Glomerular visceral epithelial cell (primary cell): Measurements from ENCODE around the gene PDAP1.
"Not testable (repeated sequence)": the region's sequence is repeated elsewhere in the genome, so short reads cannot be mapped to it uniquely, and the experiment has no call there.

Source experiments
- DNase-seq: peaks from one replicate; pipeline ENCODE4 v3.0.0-alpha.2; 2016; ENCODE audit errors: extremely low spot score

Gene PDAP1

GRCh38 chr7:99379043-99379577, 29.3 kb downstream of the PDAP1 start:
- DNase-seq, result peak; percentile 75

- DNase-seq, result peak; percentile 79
These were observed 33.2 kb downstream of the PDAP1 start for GRCh38 chr7:99375070-99375807.

GRCh38 chr7:99374111-99375064, 34.0 kb downstream of the PDAP1 start, which contains the start of gene ARPC1B:
Gene ARPC1B (plus strand): TSS chr7:99374730. CDS start chr7:99385715, 10,985 bp downstream.
- DNase-seq, result peak; percentile 84

GRCh38 chr7:99373091-99374066, 35.0 kb downstream of the PDAP1 start:
- DNase-seq, result no peak

- peak; percentile 83 for DNase-seq
These were observed 35.9 kb downstream of the PDAP1 start for GRCh38 chr7:99372275-99373090.

- DNase-seq, result peak; percentile 53
These were observed 36.9 kb downstream of the PDAP1 start for GRCh38 chr7:99371376-99371920.

- no peak for DNase-seq
These were observed 38.5 kb downstream of the PDAP1 start for GRCh38 chr7:99369767-99370391.

- DNase-seq, result no peak
These were observed 39.5 kb downstream of the PDAP1 start for GRCh38 chr7:99368750-99369389.

- DNase-seq, result no peak
These were observed 41.8 kb downstream of the PDAP1 start for GRCh38 chr7:99366646-99367045.

- DNase-seq, result peak; percentile 40
These were observed 42.9 kb downstream of the PDAP1 start for GRCh38 chr7:99365318-99366141.

- DNase-seq, result no peak
These were observed 45.1 kb downstream of the PDAP1 start for GRCh38 chr7:99363286-99363685.

GRCh38 chr7:99362801-99363200, 45.6 kb downstream of the PDAP1 start:
- DNase-seq, result no peak

- no peak for DNase-seq
These were observed 48.8 kb downstream of the PDAP1 start for GRCh38 chr7:99359465-99360154.

- not testable (repeated sequence) for DNase-seq
These were observed 49.9 kb downstream of the PDAP1 start for GRCh38 chr7:99358521-99358920.

GRCh38 chr7:99357701-99358490, 50.5 kb downstream of the PDAP1 start:
- no peak for DNase-seq

GRCh38 chr7:99355098-99355497, 53.3 kb downstream of the PDAP1 start:
- DNase-seq, result no peak

GRCh38 chr7:99352247-99352646, 56.1 kb downstream of the PDAP1 start:
- DNase-seq, result no peak
